H9 (cell line): ENCODE measurements around the gene TAGLN3. TPM values are rescaled to one million over a fixed set of nuclear protein-coding genes. Genes with fewer than 3 reads are reported as not detected.

Source experiments
- DNase-seq: peaks from one replicate; pipeline ENCODE4 v3.0.0-alpha.2; 2017
- H2AFZ ChIP-seq: one replicate; pipeline ENCODE4 v1.6.1; 2013; ENCODE audit warnings: mild to moderate bottlenecking, low read length, control low read depth, moderate library complexity
- H2AK5ac ChIP-seq: 2 replicates; pipeline ENCODE4 v1.6.1; 2013; ENCODE audit warnings: low read length, control low read depth, mixed read lengths; ENCODE audit not compliant: insufficient read length
- H2BK120ac ChIP-seq: one replicate; pipeline ENCODE4 v1.6.1; 2013; ENCODE audit warnings: low read depth, mild to moderate bottlenecking, low read length, control low read depth, inconsistent platforms; ENCODE audit not compliant: poor library complexity, severe bottlenecking
- H2BK12ac ChIP-seq: 2 replicates; pipeline ENCODE4 v1.6.1; 2013; ENCODE audit warnings: low read length, control low read depth, mixed read lengths, low read depth; ENCODE audit not compliant: insufficient read length
- H2BK15ac ChIP-seq: 2 replicates; pipeline ENCODE4 v1.6.1; 2013; ENCODE audit warnings: low read depth, low read length, control low read depth
- H2BK20ac ChIP-seq: one replicate; pipeline ENCODE4 v1.6.1; 2013; ENCODE audit warnings: low read depth, mild to moderate bottlenecking, low read length, control low read depth, inconsistent platforms; ENCODE audit not compliant: poor library complexity, severe bottlenecking
- H2BK5ac ChIP-seq: 2 replicates; pipeline ENCODE4 v1.6.1; 2013; ENCODE audit warnings: low read length, control low read depth, mixed read lengths; ENCODE audit not compliant: insufficient read length
- H3K14ac ChIP-seq: 2 replicates; pipeline ENCODE4 v1.6.1; 2013; ENCODE audit warnings: low read length, control low read depth; ENCODE audit not compliant: insufficient read depth
- H3K18ac ChIP-seq: 2 replicates; pipeline ENCODE4 v1.6.1; 2013; ENCODE audit warnings: low read depth, mild to moderate bottlenecking, mixed read lengths, low read length, control low read depth; ENCODE audit not compliant: insufficient read length
- H3K23ac ChIP-seq: 2 replicates; pipeline ENCODE4 v1.6.1; 2013; ENCODE audit warnings: low read length, control low read depth, mixed read lengths, low read depth; ENCODE audit not compliant: insufficient read length
- H3K23me2 ChIP-seq: 2 replicates; pipeline ENCODE4 v1.6.1; 2013; ENCODE audit warnings: low read depth, mild to moderate bottlenecking, mixed read lengths, low read length, control low read depth; ENCODE audit not compliant: insufficient read length, poor library complexity, severe bottlenecking
- H3K27ac ChIP-seq: 2 replicates; pipeline ENCODE4 v1.5.1; 2013; ENCODE audit warnings: low read length, control low read depth, mixed read lengths, low read depth; ENCODE audit not compliant: insufficient read length
- H3K27me3 ChIP-seq: 2 replicates; pipeline ENCODE4 v1.6.1; 2013; ENCODE audit warnings: low read length, control low read depth, inconsistent platforms; ENCODE audit not compliant: insufficient read depth
- H3K4ac ChIP-seq: 2 replicates; pipeline ENCODE4 v1.6.1; 2013; ENCODE audit warnings: low read depth, mild to moderate bottlenecking, control low read depth, inconsistent platforms, low read length, moderate library complexity
- H3K4me1 ChIP-seq: 2 replicates; pipeline ENCODE4 v1.6.1; 2013; ENCODE audit warnings: low read length, control low read depth, inconsistent platforms; ENCODE audit not compliant: insufficient read depth
- H3K4me2 ChIP-seq: 2 replicates; pipeline ENCODE4 v1.6.1; 2013; ENCODE audit warnings: low read length, control low read depth, mixed read lengths; ENCODE audit not compliant: insufficient read length, insufficient read depth
- H3K56ac ChIP-seq: 2 replicates; pipeline ENCODE4 v1.6.1; 2013; ENCODE audit warnings: low read depth, mild to moderate bottlenecking, mixed read lengths, low read length, control low read depth; ENCODE audit not compliant: insufficient read length
- H3K79me1 ChIP-seq: 2 replicates; pipeline ENCODE4 v1.6.1; 2013; ENCODE audit warnings: low read depth, mild to moderate bottlenecking, moderate library complexity, low read length, control low read depth, inconsistent platforms; ENCODE audit not compliant: insufficient read depth, poor library complexity, severe bottlenecking
- H3K79me2 ChIP-seq: 2 replicates; pipeline ENCODE4 v1.6.1; 2013; ENCODE audit warnings: low read length, control low read depth, inconsistent platforms; ENCODE audit not compliant: insufficient read depth
- H3K9ac ChIP-seq: 2 replicates; pipeline ENCODE4 v1.6.1; 2013; ENCODE audit warnings: low read length, control low read depth, mixed read lengths; ENCODE audit not compliant: insufficient read length; ENCODE audit errors: extremely low read depth
- H3K9me3 ChIP-seq: one replicate; pipeline ENCODE4 v1.6.1; 2013; ENCODE audit warnings: low read depth, low read length, inconsistent platforms; ENCODE audit not compliant: control insufficient read depth
- H3T11ph ChIP-seq: one replicate; pipeline ENCODE4 v1.6.1; 2013; ENCODE audit warnings: mild to moderate bottlenecking, low read length, control low read depth, inconsistent platforms
- H4K20me1 ChIP-seq: one replicate; pipeline ENCODE4 v1.6.1; 2013; ENCODE audit not compliant: control insufficient read depth, insufficient read length, insufficient read depth
- H4K5ac ChIP-seq: 2 replicates; pipeline ENCODE4 v1.6.1; 2013; ENCODE audit warnings: low read depth, mild to moderate bottlenecking, mixed read lengths, low read length, control low read depth; ENCODE audit not compliant: insufficient read length
- H4K8ac ChIP-seq: replicated peaks from 2 replicates; pipeline ENCODE4 v1.6.1; 2013; ENCODE audit warnings: low read length, control low read depth, mixed read lengths, low read depth; ENCODE audit not compliant: insufficient read length
- H4K91ac ChIP-seq: 2 replicates; pipeline ENCODE4 v1.6.1; 2013; ENCODE audit warnings: low read depth, mild to moderate bottlenecking, moderate library complexity, mixed read lengths, low read length, control low read depth; ENCODE audit not compliant: insufficient read length
- H3K27ac Mint-ChIP-seq, 3 experiments: 2 replicates in 2 of 3; 3 replicates in 1 of 3; pipeline ENCODE4 v1.8.0; 2020 to 2021; ENCODE audit warnings: mixed read lengths in 3 of 3, mild to moderate bottlenecking in 1 of 3, moderate library complexity in 1 of 3
- H3K27me3 Mint-ChIP-seq: 2 replicates; pipeline ENCODE4 v1.8.0; 2021; ENCODE audit warnings: low read depth, mild to moderate bottlenecking, moderate library complexity, mixed read lengths
- H3K36me3 Mint-ChIP-seq, 3 experiments: 2 replicates in 2 of 3; 3 replicates in 1 of 3; pipeline ENCODE4 v1.8.0; 2020 to 2021; ENCODE audit warnings: low read depth in 3 of 3, mixed read lengths in 3 of 3; ENCODE audit not compliant: insufficient read depth in 1 of 3
- H3K4me1 Mint-ChIP-seq, 2 experiments: 2 replicates each; pipeline ENCODE4 v1.8.0; 2020; ENCODE audit warnings: mixed read lengths in 2 of 2
- H3K4me3 Mint-ChIP-seq, 2 experiments: 2 replicates in 1 of 2; 3 replicates in 1 of 2; pipeline ENCODE4 v1.8.0; 2020 to 2021; ENCODE audit warnings: mild to moderate bottlenecking in 2 of 2, mixed read lengths in 2 of 2, moderate library complexity in 1 of 2
- H3K9me3 Mint-ChIP-seq, 2 experiments: 2 replicates in 1 of 2; 3 replicates in 1 of 2; pipeline ENCODE4 v1.8.0; 2020; ENCODE audit warnings: mild to moderate bottlenecking in 2 of 2, mixed read lengths in 2 of 2, moderate library complexity in 1 of 2
- WGBS: extraction: QIAGEN DNeasy Blood & Tissue Kit; methylation state at CpG from one replicate; pipeline ENCODE4 v1.1.7; 2013; ENCODE audit warnings: missing lambda C conversion rate, low lambda C conversion rate, mixed read lengths; ENCODE audit not compliant: insufficient read length; ENCODE audit errors: extremely low coverage; 5-methylcytosine and 5-hydroxymethylcytosine counted together
- total RNA-seq: library from RNA; stranded (reverse); gene quantifications from 2 replicates; pipeline ENCODE4 v1.2.1, GENCODE V29; 2021
- TF ChIP-seq, protein P1 (sequence below): fragments of 200-600 bp; sonication (generic); conservative IDR thresholded peaks from 3 replicates; pipeline ENCODE4 v1.8.0; 2021; ENCODE audit warnings: antibody characterized with exemption, mild to moderate bottlenecking

Gene TAGLN3
- total RNA-seq, 1 experiment from 2014 or later: 6.4 TPM

DNA sequence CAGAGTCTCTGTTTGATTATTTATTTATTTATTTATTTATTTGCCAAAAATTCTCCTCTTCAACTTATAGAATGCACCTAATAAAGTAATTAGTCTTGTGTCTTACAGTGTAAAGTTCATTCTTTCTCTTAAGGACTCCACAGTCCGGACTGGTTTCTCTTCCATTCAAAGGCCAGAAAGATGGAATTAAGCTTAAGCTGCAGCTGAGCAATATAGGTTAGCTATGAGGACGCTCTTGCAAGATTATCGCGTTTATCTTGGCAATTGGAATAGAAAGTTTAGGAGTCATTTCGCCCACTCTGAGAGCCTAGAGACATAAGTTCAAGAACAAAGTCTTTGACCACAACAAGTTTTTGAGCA lies 15.0 kb downstream of the TAGLN3 start:
- Histone ChIP-seq H3K79me2 (no peaks in the 10 kb centered on the region), H2BK15ac (no peak overlapping the region), H3K27me3 (no peaks in the 10 kb centered on the region), H3K4me1 (no peaks in the 10 kb centered on the region), H4K5ac (no peak overlapping the region), H2BK120ac (no peak overlapping the region), H3K18ac (no peak overlapping the region), H2AK5ac (no peak overlapping the region), H3K23me2 (no peaks in the 10 kb centered on the region), H4K20me1 (no peaks in the 10 kb centered on the region), H3T11ph (no peak overlapping the region), H3K4ac (no peak overlapping the region), H2BK12ac (no peak overlapping the region), H3K9me3 (no peaks in the 10 kb centered on the region), H3K27ac (no peak overlapping the region), H2BK5ac (no peak overlapping the region), H2AFZ (no peak overlapping the region), H3K14ac (no peak overlapping the region), H3K4me2 (no peak overlapping the region), H4K8ac (no peak overlapping the region), H3K9ac (no peak overlapping the region), H4K91ac (no peak overlapping the region), H2BK20ac (no peak overlapping the region), H3K23ac (no peak overlapping the region), H3K56ac (no peak overlapping the region), H3K79me1 (no peaks in the 10 kb centered on the region)
- H3K27ac Mint-ChIP-seq: no peak overlapping the region
- DNase-seq: no peak
- no peaks in the 10 kb centered on the region for H3K9me3 Mint-ChIP-seq
- H3K27me3 Mint-ChIP-seq: no peaks in the 10 kb centered on the region
- WGBS: no CpG with 5 or more reads among the region's 5 CpGs
- H3K36me3 Mint-ChIP-seq: peaks cover 0 to 3% (median 0%) of the 10 kb centered on the region in 3 experiments; a peak in 3 of 7 replicates
- no peaks in the 10 kb centered on the region for H3K4me1 Mint-ChIP-seq
- TF ChIP-seq, protein P1, sequence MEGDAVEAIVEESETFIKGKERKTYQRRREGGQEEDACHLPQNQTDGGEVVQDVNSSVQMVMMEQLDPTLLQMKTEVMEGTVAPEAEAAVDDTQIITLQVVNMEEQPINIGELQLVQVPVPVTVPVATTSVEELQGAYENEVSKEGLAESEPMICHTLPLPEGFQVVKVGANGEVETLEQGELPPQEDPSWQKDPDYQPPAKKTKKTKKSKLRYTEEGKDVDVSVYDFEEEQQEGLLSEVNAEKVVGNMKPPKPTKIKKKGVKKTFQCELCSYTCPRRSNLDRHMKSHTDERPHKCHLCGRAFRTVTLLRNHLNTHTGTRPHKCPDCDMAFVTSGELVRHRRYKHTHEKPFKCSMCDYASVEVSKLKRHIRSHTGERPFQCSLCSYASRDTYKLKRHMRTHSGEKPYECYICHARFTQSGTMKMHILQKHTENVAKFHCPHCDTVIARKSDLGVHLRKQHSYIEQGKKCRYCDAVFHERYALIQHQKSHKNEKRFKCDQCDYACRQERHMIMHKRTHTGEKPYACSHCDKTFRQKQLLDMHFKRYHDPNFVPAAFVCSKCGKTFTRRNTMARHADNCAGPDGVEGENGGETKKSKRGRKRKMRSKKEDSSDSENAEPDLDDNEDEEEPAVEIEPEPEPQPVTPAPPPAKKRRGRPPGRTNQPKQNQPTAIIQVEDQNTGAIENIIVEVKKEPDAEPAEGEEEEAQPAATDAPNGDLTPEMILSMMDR: no peak; the same call in 2 of the 3 replicates
- H3K4me3 Mint-ChIP-seq: no peak overlapping the region
